Left ventricle myocardium inferior (tissue), 1 donor: ENCODE measurements around the gene PUM1. TPM values are rescaled to one million over a fixed set of nuclear protein-coding genes. Genes with fewer than 3 reads are reported as not detected.

Experiments
- DNase-seq: peaks from one replicate; pipeline ENCODE4 v3.0.0-alpha.2; 2020
- H3K27ac ChIP-seq: fragments of 200-600 bp; replicated peaks from 2 replicates; pipeline ENCODE4 v1.8.0; 2021
- H3K27me3 ChIP-seq: fragments of 200-600 bp; 2 replicates; pipeline ENCODE4 v1.8.0; 2021; ENCODE audit warnings: low read depth
- H3K36me3 ChIP-seq: fragments of 200-600 bp; 2 replicates; pipeline ENCODE4 v1.8.0; 2021
- H3K4me1 ChIP-seq: fragments of 200-600 bp; 2 replicates; pipeline ENCODE4 v1.8.0; 2021
- H3K4me3 ChIP-seq: fragments of 200-600 bp; 2 replicates; pipeline ENCODE4 v1.8.0; 2021; ENCODE audit warnings: mild to moderate bottlenecking, moderate library complexity
- H3K9me3 ChIP-seq: fragments of 200-600 bp; replicated peaks from 2 replicates; pipeline ENCODE4 v1.8.0; 2021
- CTCF ChIP-seq: fragments of 200-600 bp; IDR thresholded peaks from 2 replicates; pipeline ENCODE4 v1.8.0; 2021; ENCODE audit warnings: antibody characterized with exemption, mild to moderate bottlenecking, borderline replicate concordance
- intact Hi-C: fragments of 100-400 bp; cut with micrococcal nuclease; formaldehyde crosslinking; loops from one replicate; pipeline ENCODE4 v1.11.0; 2022
- total RNA-seq: library from RNA; stranded (reverse); fragmentation: NEBNext Ultra II Directional; extraction: Animal tissue kit (Norgen Biotek cat#: 25700); gene quantifications from one replicate; pipeline ENCODE4 v1.2.1, GENCODE V29; 2021
- donor health status: DM: no; HTN: yes; CAD: no; lungs with severe emphysema.

PUM1 gene
- total RNA-seq, 1 donor from 2014 or later = 80.1 TPM

- DNase-seq = no peak
- no peak overlapping the region for H3K4me3 ChIP-seq
- intact Hi-C loops = no loop called here
- H3K9me3 ChIP-seq = no peaks in the 10 kb centered on the region
- peaks cover 81% of the 10 kb centered on the region for H3K4me1 ChIP-seq
- H3K27me3 ChIP-seq = no peaks in the 10 kb centered on the region
- H3K36me3 ChIP-seq = peaks cover 8% of the 10 kb centered on the region
- TF ChIP-seq CTCF = no peak
- H3K27ac ChIP-seq = no peak overlapping the region
Observed at GRCh38 chr1:30984991-30985503, 80.5 kb downstream of the PUM1 start.

- Histone ChIP-seq H3K27me3 (no peaks in the 10 kb centered on the region), H3K9me3 (no peaks in the 10 kb centered on the region), H3K36me3 (peaks cover 14% of the 10 kb centered on the region), H3K4me3 (no peak overlapping the region), H3K27ac (peak overlapping the region; percentile 10), H3K4me1 (peaks cover 80% of the 10 kb centered on the region)
- no peak for TF ChIP-seq CTCF
- intact Hi-C loops = no loop called here
- no peak for DNase-seq
Observed at GRCh38 chr1:30984165-30984889, 81.2 kb downstream of the PUM1 start.

- peaks cover 23% of the 10 kb centered on the region for H3K36me3 ChIP-seq
- no peak for TF ChIP-seq CTCF
- peak overlapping the region; percentile 21 for H3K27ac ChIP-seq
- DNase-seq = no peak
- H3K9me3 ChIP-seq = no peaks in the 10 kb centered on the region
- H3K4me1 ChIP-seq = peaks cover 67% of the 10 kb centered on the region
- no peak overlapping the region for H3K4me3 ChIP-seq
- no peaks in the 10 kb centered on the region for H3K27me3 ChIP-seq
- intact Hi-C loops = no loop called here
Observed at GRCh38 chr1:30982937-30983336, 82.6 kb downstream of the PUM1 start.

- intact Hi-C loops = no loop called here
- peak overlapping the region; percentile 12 for H3K27ac ChIP-seq
- H3K9me3 ChIP-seq = no peaks in the 10 kb centered on the region
- H3K27me3 ChIP-seq = no peaks in the 10 kb centered on the region
- peaks cover 23% of the 10 kb centered on the region for H3K36me3 ChIP-seq
- no peak overlapping the region for H3K4me3 ChIP-seq
- TF ChIP-seq CTCF = no peak
- no peak for DNase-seq
- peaks cover 67% of the 10 kb centered on the region for H3K4me1 ChIP-seq
Observed at GRCh38 chr1:30982431-30982830, 83.1 kb downstream of the PUM1 start.

- peaks cover 23% of the 10 kb centered on the region for H3K36me3 ChIP-seq
- no peaks in the 10 kb centered on the region for H3K27me3 ChIP-seq
- peaks cover 68% of the 10 kb centered on the region for H3K4me1 ChIP-seq
- H3K9me3 ChIP-seq = no peaks in the 10 kb centered on the region
- no peak for DNase-seq
- intact Hi-C loops = no loop called here
- TF ChIP-seq CTCF = no peak
- no peak overlapping the region for H3K27ac ChIP-seq
- H3K4me3 ChIP-seq = no peak overlapping the region
Observed at GRCh38 chr1:30981172-30981571, 84.3 kb downstream of the PUM1 start.
